NCI-H1436 (cell line): ENCODE measurements around the gene MYO3B.
A peak's percentile ranks its signal among the peaks of the same experiment; 100 is the strongest.

ENCODE experiments used
- DNase-seq: peaks from one replicate; lab custom pipeline; 2025; lab: John Stamatoyannopoulos, UW

MYO3B gene

GRCh38 chr2:170161516-170162270, 16.3 kb upstream of the MYO3B start:
- no peak for DNase-seq

- DNase-seq: no peak
Measured at GRCh38 chr2:170162271-170162632, 15.7 kb upstream of the MYO3B start.

- DNase-seq: peak; percentile 71
Measured at GRCh38 chr2:170163411-170164065, 14.4 kb upstream of the MYO3B start.

DNA sequence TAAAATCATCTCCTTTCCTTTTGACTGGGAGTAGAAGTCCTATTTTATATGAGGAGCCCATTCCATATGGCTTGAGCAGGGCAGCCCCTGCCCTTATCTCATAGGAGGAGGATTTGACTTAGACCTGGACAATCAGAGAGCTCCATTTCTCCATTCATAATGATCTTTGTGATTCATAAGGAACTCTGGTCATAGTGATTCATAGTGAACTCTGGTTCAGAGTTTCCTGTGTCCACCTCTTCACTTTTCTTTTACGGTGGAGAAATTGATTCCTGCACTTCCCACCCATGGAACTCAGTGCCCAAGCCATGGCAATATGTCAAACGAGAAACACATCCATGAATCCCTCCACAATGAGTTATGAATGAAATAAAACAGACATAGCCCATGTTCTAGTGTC, 12.8 kb upstream of the MYO3B start:
- DNase-seq: no peak

GRCh38 chr2:170166735-170167134, 11.2 kb upstream of the MYO3B start:
- no peak for DNase-seq

GRCh38 chr2:170170281-170171040, 7.5 kb upstream of the MYO3B start:
- peak; percentile 57 for DNase-seq

GRCh38 chr2:170176212-170176611, 1.7 kb upstream of the MYO3B start:
- no peak for DNase-seq

- DNase-seq: no peak
Measured at GRCh38 chr2:170180031-170180566, 2.2 kb downstream of the MYO3B start.

DNA sequence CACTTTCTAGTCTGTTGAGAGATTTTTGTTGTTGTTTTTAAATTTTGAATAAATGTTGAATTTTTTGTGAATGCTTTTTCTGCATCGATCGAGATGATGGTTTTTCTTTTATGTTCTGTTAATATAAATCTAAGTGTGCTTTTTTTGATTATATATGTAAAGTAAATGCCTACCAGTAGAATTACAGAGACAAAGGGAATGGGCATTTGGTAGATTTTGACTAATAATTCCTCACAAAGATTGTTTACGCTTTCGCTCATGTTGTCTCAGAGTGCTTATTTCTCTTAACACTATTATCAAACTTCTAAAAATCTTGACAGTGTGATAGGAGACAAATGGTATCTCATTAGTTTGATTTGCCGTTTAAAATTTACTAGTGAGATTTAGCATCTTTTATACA, 3.7 kb downstream of the MYO3B start:
- DNase-seq: no peak

- DNase-seq: no peak
Measured at GRCh38 chr2:170185319-170185718, 7.4 kb downstream of the MYO3B start.

DNA sequence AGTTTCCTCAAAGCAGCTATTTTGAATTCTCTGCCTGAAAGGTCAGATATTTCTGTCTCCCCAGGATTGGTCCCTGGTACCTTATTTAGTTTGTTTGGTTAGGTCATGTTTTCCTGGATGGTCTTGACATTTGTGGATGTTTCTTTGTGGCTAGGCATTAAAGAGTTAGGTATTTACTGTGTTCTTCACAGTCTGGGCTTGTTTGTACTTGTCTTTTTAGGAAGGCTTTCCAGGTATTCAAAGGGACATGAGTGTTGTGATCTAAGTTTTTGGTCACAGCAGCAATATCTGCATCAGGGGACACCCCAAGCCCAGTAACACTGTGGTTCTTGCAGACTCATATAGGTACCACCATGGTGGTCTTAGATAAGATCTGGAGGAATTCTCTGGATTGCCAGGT, 11.8 kb downstream of the MYO3B start:
- no peak for DNase-seq

- no peak for DNase-seq
Measured at GRCh38 chr2:170190172-170190571, 12.2 kb downstream of the MYO3B start.

GRCh38 chr2:170191166-170191866, 13.4 kb downstream of the MYO3B start:
- DNase-seq: no peak

GRCh38 chr2:170196963-170197362, 19.0 kb downstream of the MYO3B start:
- no peak for DNase-seq

GRCh38 chr2:170201275-170201674, 23.3 kb downstream of the MYO3B start:
- DNase-seq: no peak

- DNase-seq: no peak
Measured at GRCh38 chr2:170201734-170202393, 23.9 kb downstream of the MYO3B start.

- DNase-seq: no peak
Measured at GRCh38 chr2:170202437-170202836, 24.5 kb downstream of the MYO3B start.

DNA sequence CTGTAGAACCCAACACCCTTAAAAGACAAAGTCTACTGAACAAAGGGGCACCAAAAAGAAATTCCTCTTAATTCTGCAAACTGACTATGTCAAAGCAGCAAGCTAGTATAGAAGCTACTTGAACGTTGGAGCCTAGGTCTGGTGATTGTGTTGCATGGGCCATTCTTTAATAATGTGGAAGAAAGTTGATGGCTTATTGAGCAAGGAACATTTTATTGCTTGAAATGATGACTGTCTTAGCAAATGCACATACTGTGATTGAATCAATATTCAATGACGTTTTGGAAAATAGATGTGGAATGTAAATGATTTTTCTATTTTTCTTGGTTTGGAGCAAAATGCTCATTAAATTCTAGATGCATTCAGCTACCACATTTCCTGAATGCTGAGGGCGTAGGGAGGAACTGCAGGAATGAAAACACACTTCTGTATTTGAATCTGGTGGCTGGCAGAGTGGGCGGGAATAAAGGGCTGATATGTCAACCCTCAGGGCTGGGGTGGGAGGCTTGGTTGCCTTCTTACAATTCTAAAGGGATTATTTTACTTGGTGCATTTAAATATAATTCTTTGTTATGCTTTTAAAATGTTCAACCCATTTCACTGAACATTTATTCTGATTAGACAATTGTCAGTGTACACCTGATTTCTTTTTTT, 26.5 kb downstream of the MYO3B start:
- DNase-seq: no peak

DNA sequence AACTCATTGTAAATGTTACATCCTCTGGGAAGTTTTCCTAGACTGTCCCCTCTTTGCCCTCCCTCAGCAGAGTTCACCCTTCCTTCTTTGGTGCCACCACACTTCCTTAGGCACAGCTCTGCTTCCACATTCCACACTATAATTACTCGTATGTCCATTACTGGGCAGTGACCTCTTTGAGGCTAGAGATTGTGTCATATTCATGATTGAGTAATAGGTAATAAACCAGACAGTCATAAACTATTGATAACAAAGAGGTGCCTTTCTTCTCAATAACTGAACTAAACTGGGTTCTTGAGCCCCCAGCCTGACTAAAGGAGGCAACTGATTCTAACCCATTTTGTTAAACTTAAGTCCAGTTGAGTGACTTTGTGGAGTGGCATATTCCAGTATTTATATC, 28.3 kb downstream of the MYO3B start:
- no peak for DNase-seq

- no peak for DNase-seq
Measured at GRCh38 chr2:170206805-170207407, 29.0 kb downstream of the MYO3B start.

DNA sequence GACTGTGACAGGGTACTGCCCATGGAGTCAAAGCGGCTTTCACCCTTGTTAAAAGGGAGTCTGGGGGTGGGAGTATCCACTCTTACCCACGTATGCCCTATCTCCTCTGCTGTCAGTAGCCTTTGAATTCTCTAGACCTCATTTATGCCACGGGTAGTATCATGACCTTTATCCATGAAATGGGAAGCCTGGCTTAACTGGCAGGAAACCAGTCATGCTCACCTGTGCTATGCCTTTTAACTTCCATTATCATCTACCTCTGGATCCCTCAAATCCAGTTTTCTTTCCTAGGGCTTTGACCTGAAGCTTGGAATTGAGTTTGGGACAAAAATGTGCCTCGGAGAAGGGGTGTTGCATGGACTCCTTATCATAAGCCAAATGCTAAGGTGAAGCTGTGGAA, 30.0 kb downstream of the MYO3B start:
- no peak for DNase-seq
